GM18858 (cell line): ENCODE measurements around the gene PRKG1.
"Not testable (repeated sequence)": the region's sequence is repeated elsewhere in the genome, so short reads cannot be mapped to it uniquely, and the experiment has no call there.

Experiments
- ATAC-seq: cut with Tn5 transposase; IDR thresholded peaks from one replicate; pipeline ENCODE4 v1.9.1; 2021; ENCODE audit not compliant: unreplicated experiment

PRKG1 gene

DNA sequence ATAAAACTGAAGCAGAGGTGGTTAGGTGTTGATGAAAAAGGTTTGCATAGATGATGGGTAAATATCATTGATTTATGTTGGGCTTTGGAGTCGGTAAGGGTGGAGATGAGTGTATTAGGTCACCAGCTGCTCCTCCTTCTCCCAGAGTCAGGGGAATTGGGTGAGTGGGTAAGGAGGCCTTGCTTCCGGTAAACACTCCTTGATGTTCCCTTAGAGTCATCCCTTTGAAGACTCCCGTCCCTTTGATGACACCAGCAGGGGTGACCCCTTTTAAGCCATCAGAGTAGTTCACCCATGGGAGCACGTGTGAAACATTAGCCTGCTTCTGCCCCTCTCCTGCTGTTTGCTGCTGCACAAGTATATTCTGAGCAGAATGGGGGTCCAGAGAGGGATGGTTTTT is 1147.6 kb downstream of the PRKG1 start:
- no peak for ATAC-seq

DNA sequence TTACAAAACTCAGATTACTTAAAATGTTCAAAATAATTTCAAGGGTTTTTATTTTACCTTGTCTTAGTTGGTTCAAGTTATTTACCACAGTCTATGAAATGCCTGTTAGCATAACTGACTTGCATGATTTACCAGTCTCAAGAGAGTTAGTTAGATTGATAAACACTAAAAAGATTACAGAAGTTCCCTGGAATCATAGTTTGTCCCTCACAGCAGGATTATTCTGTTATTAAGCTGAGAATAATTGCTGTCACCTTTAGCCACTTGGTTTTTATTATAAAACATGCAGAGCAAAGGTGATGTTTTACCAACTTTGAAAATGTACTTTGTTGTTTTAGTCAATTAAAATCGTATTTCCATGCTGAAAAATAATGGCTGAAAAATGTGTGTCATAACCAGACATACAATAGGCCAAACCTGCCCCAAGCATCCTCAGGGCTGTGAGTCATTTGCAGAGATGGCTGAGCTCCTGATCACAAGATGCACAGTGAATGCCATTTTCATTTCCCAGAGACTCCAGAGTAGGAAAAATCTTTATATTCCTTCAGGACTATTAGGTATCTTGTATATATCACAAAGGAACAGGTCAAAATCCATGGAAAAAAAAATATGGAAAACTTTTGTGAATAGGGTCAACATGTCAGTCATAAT is 1152.0 kb downstream of the PRKG1 start:
- ATAC-seq, result no peak

DNA sequence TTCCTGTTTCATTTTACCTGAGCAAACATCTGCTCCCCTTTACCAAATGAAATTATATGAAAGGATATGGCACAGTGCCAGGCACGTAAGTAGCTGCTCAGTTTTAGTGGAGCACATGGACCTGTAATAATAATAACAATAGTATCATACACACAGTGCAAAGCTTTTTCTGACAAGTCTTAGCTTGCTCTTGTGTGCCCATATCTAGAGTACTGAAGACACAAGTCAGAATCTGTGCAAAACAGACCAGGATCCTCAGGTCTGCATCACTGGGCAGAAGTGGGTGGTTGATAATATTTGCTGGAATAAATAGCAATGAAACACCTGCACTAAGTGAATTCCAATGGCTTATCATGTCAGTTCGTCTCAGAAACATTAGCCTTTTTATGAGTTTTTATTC is 1154.3 kb downstream of the PRKG1 start:
- ATAC-seq, result no peak

- no peak for ATAC-seq
Measured at GRCh38 chr10:52229291-52229931, 1155.1 kb downstream of the PRKG1 start.

GRCh38 chr10:52232561-52233350 is 1158.5 kb downstream of the PRKG1 start:
- ATAC-seq, result peak; percentile 99

GRCh38 chr10:52233351-52233991 is 1159.2 kb downstream of the PRKG1 start:
- not testable (repeated sequence) for ATAC-seq

GRCh38 chr10:52239771-52240170 is 1165.5 kb downstream of the PRKG1 start:
- no peak for ATAC-seq

- no peak for ATAC-seq
Measured at GRCh38 chr10:52245547-52245946, 1171.3 kb downstream of the PRKG1 start.

GRCh38 chr10:52247929-52248328 is 1173.6 kb downstream of the PRKG1 start:
- ATAC-seq, result not testable (repeated sequence)

GRCh38 chr10:52248697-52249306 is 1174.5 kb downstream of the PRKG1 start:
- ATAC-seq, result no peak

- ATAC-seq, result no peak
Measured at GRCh38 chr10:52249850-52250395, 1175.6 kb downstream of the PRKG1 start.

- ATAC-seq, result no peak
Measured at GRCh38 chr10:52250510-52250909, 1176.2 kb downstream of the PRKG1 start.

GRCh38 chr10:52252307-52252706 is 1178.0 kb downstream of the PRKG1 start:
- no peak for ATAC-seq

DNA sequence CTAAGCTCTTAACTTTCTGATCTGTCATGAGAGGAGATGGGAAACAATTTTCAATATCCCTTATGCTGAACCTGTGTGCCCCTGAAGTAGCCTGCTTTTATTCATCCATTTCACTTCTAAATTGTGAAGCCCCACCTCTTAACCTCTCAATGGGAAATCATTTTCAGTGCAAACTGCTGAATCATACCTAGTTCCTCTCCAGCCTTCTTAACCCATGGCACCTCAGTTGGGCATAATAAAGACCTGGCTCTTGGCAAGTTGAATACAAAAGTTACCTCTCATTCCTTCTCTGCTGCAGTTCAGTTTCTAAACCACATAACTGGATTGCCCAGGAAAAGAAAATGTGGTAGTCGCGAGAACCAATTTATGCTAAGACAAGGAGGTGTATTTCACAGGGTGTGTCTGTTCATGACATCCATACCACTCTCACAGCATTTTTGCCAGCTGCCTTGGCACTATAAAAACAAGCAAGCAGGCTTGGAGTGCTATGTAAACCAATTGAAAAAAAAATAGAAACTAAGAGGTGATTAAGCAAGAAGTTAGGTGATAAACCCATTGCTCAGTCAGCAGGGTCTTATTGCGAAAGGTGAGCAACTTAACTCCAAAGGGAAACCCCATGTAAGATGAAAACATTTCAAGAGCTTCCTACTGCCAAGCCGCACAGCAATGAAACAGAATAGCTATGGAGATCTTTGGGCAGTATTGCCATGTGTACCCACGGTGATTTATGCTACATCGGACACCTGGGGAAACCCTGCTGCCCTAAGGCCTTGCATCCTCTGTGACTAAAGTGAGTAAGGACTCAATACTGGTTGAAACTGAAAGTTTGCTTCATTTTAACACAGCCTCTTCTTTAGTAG is 1182.8 kb downstream of the PRKG1 start:
- peak; percentile 99 for ATAC-seq

DNA sequence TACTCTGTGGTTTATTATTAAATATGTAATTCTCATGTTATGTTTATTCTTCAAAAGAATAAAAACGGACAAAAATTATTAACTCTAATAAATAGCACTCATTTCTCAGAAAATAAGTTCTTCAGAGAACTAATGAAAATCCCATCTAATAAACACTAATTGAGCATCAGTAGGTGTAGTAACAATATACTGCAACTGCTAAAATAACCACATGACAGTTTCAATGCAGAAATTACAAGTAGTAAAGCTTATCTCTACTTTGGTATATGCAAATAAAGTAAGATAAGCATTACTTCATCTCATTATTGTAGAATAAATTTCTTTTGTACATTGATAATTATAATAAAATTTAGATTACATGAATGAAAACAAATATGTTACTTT is 1183.4 kb downstream of the PRKG1 start:
- peak; percentile 85 for ATAC-seq

DNA sequence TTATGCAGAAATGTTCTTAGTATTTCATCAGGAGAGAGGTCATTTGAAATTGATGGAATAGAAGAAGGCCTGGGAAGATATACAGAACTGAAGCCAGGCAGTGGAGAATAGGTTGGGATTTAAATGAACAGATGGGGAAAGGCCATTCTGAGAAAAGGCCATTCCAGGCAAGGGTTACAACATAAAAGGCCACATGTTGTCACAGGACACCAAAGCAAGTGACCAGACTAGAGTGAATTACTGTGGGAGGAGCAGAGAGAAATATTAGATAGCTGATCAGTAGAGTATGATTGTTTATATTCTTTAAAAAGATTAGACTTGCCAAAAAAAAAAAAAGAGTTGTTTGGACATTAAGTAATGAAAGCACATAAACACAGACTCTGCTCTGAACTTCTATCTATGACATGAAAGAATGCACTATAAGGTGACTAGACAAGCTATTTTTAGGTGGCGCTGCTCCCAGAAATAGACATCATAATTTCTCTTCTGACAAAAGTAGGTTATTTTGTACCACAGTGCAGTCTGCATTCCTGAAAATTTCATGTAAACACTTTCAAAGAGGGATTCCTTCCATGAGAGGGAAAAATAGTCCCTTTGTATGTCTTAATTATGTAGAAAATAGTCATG is 1184.6 kb downstream of the PRKG1 start:
- ATAC-seq, result no peak

DNA sequence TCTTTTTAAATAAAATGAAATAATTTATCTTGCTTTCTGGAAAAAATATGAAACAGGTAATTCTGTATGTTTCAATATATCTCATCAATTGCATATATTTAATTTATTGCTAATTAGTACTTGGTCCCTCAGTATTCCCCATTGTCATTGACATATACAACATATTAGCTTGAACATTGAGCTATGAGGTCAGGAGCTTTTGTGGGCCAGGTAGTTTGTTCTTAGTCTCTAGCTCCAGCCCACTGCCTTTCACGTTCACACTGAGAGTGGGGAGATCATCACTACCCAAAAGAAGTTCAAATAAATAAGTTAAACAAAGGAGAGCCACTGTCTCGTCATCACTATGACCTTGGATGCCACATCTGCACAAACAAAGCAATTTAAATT is 1185.1 kb downstream of the PRKG1 start:
- ATAC-seq, result no peak

- ATAC-seq, result no peak
Measured at GRCh38 chr10:52261362-52261761, 1187.1 kb downstream of the PRKG1 start.

GRCh38 chr10:52265131-52265926 is 1191.0 kb downstream of the PRKG1 start:
- ATAC-seq, result no peak
